A673 (cell line): Measurements from ENCODE around the gene EVI2B. TPM values are rescaled to one million over a fixed set of nuclear protein-coding genes. Genes with fewer than 3 reads are reported as not detected.

ENCODE experiments used
- BruUV-seq: library from RNA; stranded (reverse); fragments of 400-500 nt; replicated peaks from 2 replicates; lab custom pipeline; 2021; lab: Mats Ljungman, UMichigan
- CTCF ChIA-PET: fragments of 300-600 bp; sonication (Branson Sonifier 250); formaldehyde crosslinking; loops from one replicate; lab custom pipeline; 2022; ENCODE audit warnings: antibody characterized with exemption; lab: Charles Lee
- POLR2A ChIA-PET: fragments of 300-600 bp; sonication (Branson Sonifier 250); formaldehyde crosslinking; loops from one replicate; lab custom pipeline; 2022; ENCODE audit warnings: antibody characterized with exemption; ENCODE audit not compliant: low non-redundant PET; lab: Charles Lee
- DNase-seq: peaks from one replicate; pipeline ENCODE4 v3.0.0-alpha.2; 2015; ENCODE audit warnings: low spot score
- H3K27ac ChIP-seq: fragments of 200-600 bp; sonication (generic); 2 replicates; pipeline ENCODE4 v1.5.1; 2016; ENCODE audit warnings: mixed run types, low read depth, mild to moderate bottlenecking, mixed read lengths, antibody characterized with exemption, low read length; ENCODE audit not compliant: poor library complexity, severe bottlenecking
- H3K27me3 ChIP-seq: fragments of 200-600 bp; sonication (generic); replicated peaks from 2 replicates; pipeline ENCODE4 v1.6.1; 2017; ENCODE audit warnings: mixed run types, low read depth, mild to moderate bottlenecking, mixed read lengths, antibody characterized with exemption, low read length; ENCODE audit not compliant: insufficient read depth, poor library complexity
- H3K36me3 ChIP-seq: fragments of 200-600 bp; sonication (generic); 2 replicates; pipeline ENCODE4 v1.6.1; 2016; ENCODE audit warnings: mixed run types, mild to moderate bottlenecking, mixed read lengths, antibody characterized with exemption, low read length; ENCODE audit not compliant: insufficient read depth, poor library complexity, severe bottlenecking
- H3K4me1 ChIP-seq: fragments of 200-600 bp; sonication (generic); 2 replicates; pipeline ENCODE4 v1.6.1; 2017; ENCODE audit warnings: mixed run types, mild to moderate bottlenecking, mixed read lengths, antibody characterized with exemption, low read length; ENCODE audit not compliant: insufficient read depth, poor library complexity, severe bottlenecking
- H3K4me3 ChIP-seq: fragments of 200-600 bp; sonication (generic); 2 replicates; pipeline ENCODE4 v1.5.1; 2016; ENCODE audit warnings: low read depth, mixed run types, mild to moderate bottlenecking, mixed read lengths, low read length; ENCODE audit not compliant: poor library complexity, severe bottlenecking
- H3K9me3 ChIP-seq: fragments of 200-600 bp; sonication (generic); 2 replicates; pipeline ENCODE4 v1.6.1; 2016; ENCODE audit warnings: mixed run types, low read depth, mild to moderate bottlenecking, mixed read lengths, antibody characterized with exemption, low read length; ENCODE audit not compliant: poor library complexity, severe bottlenecking
- EZH2 ChIP-seq: fragments of 200-600 bp; sonication (generic); IDR thresholded peaks from 2 replicates; pipeline ENCODE4 v1.6.1; 2017; ENCODE audit warnings: borderline replicate concordance, low read depth, mild to moderate bottlenecking, mixed read lengths, antibody characterized with exemption, low read length; ENCODE audit not compliant: poor library complexity, severe bottlenecking
- intact Hi-C: fragments of 100-400 bp; cut with micrococcal nuclease; formaldehyde crosslinking; loops from one replicate; pipeline ENCODE4 v1.10.0; 2022; ENCODE audit not compliant: unreplicated experiment
- total RNA-seq: library from RNA; stranded (reverse); gene quantifications from 2 replicates; pipeline ENCODE4 v1.2.3, GENCODE V29; 2021
- TF ChIP-seq, protein P1 (sequence below): fragments of 300-800, 200-600 bp; sonication (generic); conservative IDR thresholded peaks from 2 replicates; pipeline ENCODE4 v1.5.1; 2017; ENCODE audit warnings: low read depth, mild to moderate bottlenecking, antibody characterized with exemption, low read length, moderate library complexity, mixed read lengths

Gene EVI2B
- total RNA-seq, 1 experiment from 2014 or later = 0.92 TPM

DNA sequence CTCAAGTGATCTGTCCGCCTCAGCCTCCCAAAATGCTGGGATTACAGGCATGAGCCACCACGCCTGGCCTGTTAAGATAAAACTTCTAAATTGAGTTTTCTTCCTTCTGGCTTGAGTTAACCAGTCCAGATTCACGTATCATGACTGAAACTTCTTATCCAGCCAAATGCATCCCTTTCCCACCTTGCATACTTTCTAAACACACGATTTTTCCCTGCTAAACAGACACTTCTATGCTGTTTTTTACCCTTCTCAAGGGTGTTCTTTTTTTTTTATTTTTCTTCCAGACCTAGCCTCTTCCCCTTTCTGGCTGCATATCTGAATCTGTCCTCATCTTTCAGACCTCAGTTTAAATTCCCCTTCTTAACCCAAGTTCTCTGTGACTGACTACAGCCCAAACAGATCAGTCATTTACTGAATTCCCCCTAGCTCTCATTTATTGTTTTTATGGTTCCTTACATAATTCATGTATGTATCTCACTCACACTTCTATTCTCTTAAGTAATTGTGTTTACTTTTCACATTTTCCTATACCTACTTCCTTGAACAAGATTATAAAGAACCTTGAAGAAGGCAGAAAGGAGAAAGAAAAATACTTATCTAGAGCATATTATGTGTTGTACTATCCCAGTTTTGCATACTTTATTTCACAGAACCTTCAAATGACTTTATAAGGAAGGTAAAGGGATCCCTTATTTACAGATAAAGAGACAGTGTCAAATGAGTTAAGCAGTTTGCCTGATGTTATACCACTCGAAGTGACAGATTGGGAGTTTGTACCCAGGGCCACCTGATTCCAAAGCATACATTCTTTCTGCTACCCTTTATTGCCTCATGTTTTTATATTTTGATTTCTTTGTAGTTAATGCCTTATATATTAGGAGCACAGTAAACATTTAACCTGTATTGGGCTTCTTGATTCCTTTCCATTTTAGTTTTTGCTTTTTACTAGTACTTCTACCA, 5.2 kb downstream of the EVI2B start:
- intact Hi-C loops = no loop called here
- Histone ChIP-seq H3K9me3 (no peaks in the 10 kb centered on the region), H3K27me3 (no peaks in the 10 kb centered on the region), H3K4me1 (peaks cover 7% of the 10 kb centered on the region), H3K36me3 (no peaks in the 10 kb centered on the region), H3K4me3 (no peak overlapping the region), H3K27ac (no peak overlapping the region)
- ChIA-PET POLR2A (no interaction called here), CTCF (no interaction called here)
- no peak for DNase-seq
- TF ChIP-seq EZH2 = no peak
- TF ChIP-seq, protein P1, sequence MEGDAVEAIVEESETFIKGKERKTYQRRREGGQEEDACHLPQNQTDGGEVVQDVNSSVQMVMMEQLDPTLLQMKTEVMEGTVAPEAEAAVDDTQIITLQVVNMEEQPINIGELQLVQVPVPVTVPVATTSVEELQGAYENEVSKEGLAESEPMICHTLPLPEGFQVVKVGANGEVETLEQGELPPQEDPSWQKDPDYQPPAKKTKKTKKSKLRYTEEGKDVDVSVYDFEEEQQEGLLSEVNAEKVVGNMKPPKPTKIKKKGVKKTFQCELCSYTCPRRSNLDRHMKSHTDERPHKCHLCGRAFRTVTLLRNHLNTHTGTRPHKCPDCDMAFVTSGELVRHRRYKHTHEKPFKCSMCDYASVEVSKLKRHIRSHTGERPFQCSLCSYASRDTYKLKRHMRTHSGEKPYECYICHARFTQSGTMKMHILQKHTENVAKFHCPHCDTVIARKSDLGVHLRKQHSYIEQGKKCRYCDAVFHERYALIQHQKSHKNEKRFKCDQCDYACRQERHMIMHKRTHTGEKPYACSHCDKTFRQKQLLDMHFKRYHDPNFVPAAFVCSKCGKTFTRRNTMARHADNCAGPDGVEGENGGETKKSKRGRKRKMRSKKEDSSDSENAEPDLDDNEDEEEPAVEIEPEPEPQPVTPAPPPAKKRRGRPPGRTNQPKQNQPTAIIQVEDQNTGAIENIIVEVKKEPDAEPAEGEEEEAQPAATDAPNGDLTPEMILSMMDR = no peak
- BruUV-seq = no TSS peak

DNA sequence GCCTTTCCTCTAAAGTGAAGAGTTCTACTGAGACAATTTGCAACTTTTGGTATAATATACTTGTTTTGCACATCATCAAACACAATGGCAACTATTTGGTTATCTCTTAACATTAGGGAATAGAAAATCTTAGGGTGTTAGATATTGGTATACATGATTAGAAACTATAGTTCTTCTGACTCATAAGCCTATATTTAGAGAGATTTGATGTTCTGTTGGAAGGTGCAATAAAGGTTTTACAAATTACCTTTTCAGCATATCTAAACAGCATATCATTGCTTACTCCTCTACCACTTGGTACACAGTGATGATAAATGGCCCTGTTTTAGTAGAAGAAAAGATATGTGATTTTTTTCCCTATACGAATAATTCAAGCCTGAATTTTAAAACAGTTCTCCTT, 6.2 kb downstream of the EVI2B start:
- ChIA-PET POLR2A (no interaction called here), CTCF (no interaction called here)
- BruUV-seq = no TSS peak

DNA sequence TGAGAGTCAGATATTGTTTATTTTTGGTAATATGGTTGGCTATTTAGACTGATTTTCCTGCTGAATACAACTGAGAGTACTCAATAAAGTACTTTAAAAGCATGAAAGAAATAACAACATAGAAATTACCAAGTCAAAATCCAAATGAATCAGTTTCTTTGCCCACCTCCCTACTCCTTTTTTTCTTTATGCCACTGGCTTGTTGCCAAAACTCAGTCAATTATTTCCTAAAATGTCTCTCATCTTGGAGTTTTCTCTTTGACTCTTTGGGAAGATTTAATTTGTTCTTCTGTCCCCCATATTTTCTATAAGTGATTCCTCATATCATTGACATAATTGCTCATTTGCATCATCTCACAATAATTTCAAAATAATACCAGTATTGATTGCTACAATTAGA, 14.2 kb downstream of the EVI2B start:
- H3K9me3 ChIP-seq = no peaks in the 10 kb centered on the region
- H3K4me3 ChIP-seq = no peak overlapping the region
- H3K27me3 ChIP-seq = no peaks in the 10 kb centered on the region
- H3K36me3 ChIP-seq = no peaks in the 10 kb centered on the region
- intact Hi-C loops = no loop called here
- DNase-seq = no peak
- H3K27ac ChIP-seq = no peak overlapping the region
- ChIA-PET CTCF (no interaction called here), POLR2A (no interaction called here)
- no TSS peak for BruUV-seq
- H3K4me1 ChIP-seq = no peaks in the 10 kb centered on the region
- TF ChIP-seq, protein P1 = no peak
- no peak for TF ChIP-seq EZH2

More for the DNA sequence above, 6.2 kb downstream of the EVI2B start:
- no peak overlapping the region for H3K27ac ChIP-seq
- no peak overlapping the region for H3K4me3 ChIP-seq
- H3K27me3 ChIP-seq = no peaks in the 10 kb centered on the region
- TF ChIP-seq, protein P1 = no peak
- no peak for TF ChIP-seq EZH2
- no peak for DNase-seq
- H3K4me1 ChIP-seq = peaks cover under 1% of the 10 kb centered on the region
- intact Hi-C loops = no loop called here
- H3K9me3 ChIP-seq = no peaks in the 10 kb centered on the region
- H3K36me3 ChIP-seq = no peaks in the 10 kb centered on the region
